NCI-H446 (cell line): Measurements from ENCODE around the gene MEF2D.

Source experiments
- DNase-seq, 2 experiments: peaks; one replicate each; lab custom pipeline; 2025; lab: John Stamatoyannopoulos, UW

MEF2D gene

DNA sequence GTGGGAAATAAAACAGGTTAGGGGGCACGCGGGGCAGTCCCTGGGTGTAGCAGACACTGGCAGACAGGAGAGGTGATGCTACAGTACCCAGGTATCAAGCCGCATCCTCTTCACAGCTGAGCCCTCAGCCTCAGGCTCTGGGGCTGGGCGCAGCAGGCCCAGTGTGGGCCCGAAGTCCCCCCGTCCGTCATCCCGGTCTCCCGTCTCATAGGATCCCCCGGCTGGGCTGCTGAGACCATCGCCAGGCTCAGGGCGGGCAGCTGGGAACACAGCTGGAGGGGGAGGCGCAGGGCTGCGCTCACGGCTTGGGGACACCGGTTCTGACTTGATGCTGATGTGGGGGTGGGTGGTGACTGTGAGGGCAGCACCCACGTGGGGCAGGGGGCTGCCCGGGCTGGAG, 32.7 kb downstream of the MEF2D start:
- no peak for DNase-seq

DNA sequence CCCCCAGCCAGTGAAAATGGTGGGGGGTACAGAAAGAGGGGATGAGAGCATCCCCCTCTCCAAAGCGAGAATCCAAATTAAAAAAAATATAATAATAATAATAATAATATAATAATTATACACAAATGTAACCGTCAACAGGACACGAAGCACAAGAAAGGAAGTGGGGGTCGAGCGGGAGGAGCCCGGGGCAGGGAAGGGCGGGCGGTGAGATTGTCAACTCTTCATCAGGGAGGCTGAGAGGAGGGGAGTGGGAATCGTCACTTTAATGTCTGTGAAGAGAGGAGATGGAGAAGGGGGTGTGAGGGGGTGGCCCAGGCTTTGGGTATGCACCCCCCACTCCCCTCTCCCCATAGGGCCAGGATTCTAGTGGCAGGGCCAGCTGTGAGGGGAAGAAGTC, 33.2 kb downstream of the MEF2D start:
- no peak for DNase-seq

DNA sequence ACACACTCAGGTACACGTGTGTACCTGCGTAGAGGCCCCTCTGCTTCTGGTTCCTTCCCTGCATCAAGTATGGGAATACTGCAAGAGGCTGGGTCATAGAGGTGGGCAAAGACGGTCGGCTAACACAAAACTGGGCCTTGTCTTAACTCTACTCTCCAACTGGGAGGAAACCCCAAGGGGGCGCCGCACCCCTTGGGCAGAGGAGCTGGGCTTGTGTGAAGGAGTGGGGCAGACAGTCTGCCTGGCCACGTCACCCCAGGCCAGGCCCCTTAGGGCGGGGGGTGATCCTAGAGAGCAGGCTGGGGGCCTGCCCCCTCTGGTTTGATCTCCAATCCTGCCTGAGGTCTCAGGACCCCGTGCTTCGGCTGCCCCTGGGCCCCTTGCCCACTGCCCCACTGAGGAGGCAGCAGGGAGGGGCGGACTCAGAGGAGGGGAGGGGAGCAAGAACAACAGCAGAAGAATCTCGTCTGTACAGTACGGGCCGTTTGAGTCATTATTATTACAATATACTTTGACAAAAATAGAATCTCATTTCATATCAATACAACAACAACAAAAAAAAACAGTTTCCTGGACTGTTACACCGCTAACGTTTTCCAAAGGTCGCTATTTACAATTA, 34.7 kb downstream of the MEF2D start:
- no peak for DNase-seq

DNA sequence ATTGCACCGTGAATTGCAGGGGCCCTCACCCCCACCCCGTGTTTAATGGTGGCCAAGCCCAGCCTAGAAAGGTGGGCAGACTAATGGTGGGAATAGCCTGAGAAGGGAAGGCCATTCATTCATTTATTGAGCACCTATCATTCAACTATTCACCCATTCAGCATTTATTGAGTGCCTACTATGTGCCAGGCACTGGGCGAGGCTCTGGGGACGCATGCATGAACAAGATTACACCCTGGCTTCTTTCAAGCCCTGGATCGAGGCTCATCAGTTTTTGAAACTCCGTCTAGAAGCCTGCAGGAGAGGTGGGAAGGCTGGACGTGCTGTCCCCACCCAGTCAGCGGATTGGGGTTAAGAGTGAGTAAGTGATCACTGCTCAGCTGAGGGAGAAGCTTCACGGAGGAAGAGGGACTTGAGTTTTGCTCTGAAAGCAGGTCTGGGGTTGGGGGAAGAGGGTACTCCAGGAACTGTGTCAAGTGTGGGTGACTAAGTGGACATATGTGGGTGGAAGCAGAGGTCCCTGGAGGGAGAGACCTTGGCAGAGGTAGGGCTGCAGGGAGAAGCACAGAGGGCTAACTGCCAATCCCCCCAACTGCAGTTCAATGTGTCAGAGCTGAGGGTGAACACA, 35.6 kb downstream of the MEF2D start:
- DNase-seq, result no peak

DNA sequence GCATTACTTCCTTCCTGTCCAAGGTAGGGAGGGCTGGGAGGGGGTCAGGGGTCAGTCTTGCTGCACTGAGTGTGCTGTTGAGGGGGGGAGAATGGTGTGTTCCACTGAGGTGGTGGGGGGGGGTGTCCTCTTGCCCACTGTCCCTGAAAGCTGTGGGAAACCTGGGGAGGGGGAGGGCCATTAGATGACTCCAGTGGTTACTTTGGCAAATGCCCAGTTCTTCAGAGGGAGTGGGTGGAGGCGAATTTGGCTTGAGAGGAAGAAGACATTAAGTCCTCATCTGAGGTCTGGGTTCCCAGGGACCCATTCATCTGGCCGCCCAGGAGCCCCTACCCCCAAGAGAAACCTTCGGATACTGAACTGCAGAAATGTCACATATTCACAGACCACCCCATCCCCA, 36.2 kb downstream of the MEF2D start:
- no peak for DNase-seq

DNA sequence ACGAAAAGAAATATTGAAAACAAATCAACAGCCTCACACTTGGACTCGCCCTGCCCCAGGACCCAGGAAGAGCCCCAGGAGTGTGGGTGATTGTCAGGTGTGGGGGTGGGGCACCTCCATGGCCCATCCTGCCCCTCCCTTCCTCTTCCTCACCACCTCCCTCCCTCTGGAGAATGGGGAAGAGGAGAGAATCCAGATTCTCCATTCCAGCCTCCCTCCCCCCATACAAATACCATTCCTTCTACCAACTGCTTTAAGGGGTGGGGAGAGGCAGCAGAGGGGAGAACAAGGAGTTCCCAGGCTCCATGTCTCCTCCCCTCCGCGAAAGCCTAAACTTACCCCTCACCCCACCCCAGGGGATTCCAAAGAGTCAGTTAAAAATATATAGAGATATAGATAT, 36.7 kb downstream of the MEF2D start:
- DNase-seq, result no peak

DNA sequence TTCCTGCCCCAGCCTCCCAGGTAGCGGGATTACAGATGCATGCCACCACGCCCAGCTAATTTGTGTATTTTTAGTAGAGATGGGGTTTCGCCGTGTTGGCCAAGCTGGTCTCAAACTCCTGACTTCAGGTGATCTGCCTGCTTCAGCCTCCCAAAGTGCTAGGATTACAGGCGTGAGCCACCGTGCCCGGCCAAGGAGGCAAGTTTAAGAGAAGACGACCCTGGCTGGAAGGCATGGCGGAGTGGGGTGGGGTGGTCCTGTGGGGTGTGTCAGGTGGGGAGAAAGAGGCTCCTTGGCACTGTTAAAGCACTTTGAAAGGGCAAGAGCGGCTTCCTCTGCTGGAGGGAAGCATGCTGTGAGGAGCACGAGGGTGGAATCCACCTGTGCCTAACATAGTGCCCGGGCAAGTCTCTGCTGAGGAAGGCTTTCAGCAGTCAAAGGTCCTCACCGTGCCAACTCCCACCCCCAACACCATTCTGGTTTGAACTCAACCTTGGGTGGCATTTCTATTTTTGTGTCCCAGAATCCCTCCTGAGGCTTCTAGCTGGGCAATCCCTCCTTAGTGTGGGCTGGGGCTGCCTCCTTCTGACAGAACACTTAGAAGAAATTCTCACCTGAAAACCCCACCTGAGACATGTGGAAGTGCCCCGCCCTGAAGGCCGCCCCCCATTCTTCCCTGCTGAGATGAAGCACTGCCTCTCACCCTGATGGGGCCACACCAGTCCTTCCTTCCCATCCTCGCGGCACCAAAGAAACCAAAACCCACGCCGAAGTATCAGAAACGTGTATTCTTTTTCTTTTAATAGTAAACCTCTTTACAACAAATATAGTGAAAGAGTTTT, 37.4 kb downstream of the MEF2D start:
- no peak for DNase-seq

DNA sequence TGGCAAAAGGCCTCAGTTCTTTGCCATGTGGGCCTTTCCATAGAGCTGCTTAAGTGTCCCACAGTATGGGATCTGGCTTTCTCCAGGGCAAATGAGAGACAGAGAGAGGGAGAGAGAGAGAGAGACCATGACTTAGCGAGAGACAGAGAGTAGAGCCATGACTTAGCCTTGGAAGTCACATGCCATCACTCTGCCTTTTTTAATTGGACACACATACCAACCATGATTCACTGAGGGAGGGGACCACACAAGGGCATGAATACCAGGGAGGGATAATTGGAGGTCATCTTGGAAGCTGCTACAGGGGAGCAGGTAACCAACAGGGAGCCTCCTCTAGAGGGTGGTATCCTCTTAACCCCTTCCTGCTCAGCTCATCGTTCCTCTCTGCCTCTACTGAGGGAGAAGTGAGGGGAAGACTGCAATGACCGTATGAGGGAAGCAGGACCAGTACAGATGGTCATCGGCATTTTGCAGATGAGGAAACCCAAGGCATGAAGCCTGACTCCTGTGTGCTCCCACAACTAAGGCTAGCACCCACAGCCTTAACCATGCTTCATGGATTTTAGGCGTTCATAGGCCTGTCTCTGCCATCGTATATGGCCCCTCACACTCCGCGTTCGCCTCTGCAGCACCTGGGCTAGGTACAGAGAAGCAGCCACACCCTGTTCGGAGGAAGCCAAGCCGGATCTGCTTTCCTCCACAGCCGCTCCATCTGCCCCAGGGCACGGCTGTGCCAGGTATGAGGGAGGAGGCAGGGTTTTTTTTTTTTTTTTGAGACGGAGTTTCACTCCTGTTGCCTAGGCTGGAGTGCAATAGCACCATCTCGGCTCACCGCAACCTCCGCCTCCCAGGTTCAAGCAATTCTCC, 38.6 kb downstream of the MEF2D start:
- DNase-seq, result no peak

DNA sequence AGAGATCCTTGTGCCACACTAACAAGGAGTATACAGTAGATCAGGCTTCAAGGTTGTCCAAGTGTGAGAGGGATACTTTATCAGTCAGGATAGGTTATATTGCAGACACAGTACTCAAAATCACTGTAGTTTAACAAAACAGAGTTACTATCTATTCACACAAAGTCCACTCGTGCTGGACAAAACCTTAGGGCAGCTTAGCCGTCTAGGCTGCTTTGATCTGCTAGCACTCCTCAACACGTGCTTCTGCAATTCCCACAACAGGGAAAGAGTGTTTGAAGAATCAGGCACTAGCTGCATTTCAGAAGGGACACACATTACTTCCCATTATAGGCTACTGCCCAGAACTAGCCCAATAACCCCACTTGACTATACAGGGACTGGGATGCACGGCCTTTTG, 39.5 kb downstream of the MEF2D start:
- no peak for DNase-seq

DNA sequence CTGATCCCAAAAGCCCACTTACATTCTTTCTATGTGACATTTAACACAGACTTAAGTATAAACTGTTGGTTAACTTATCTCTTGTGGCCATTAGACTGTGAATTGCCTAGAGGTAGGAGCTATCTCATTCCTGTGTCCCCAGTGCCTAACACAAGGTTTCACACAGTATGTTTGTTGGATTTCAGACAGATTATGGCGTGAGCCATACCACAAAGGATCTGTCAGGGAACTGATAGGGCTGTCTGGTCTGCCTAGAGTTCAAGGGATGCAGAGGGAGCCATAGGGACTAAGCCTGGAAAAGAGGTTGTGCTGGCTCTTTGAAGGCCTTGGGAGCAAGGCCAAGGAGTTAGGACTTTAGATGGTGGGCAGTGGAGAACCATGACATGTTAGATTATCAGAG, 40.0 kb downstream of the MEF2D start:
- DNase-seq, result no peak

DNA sequence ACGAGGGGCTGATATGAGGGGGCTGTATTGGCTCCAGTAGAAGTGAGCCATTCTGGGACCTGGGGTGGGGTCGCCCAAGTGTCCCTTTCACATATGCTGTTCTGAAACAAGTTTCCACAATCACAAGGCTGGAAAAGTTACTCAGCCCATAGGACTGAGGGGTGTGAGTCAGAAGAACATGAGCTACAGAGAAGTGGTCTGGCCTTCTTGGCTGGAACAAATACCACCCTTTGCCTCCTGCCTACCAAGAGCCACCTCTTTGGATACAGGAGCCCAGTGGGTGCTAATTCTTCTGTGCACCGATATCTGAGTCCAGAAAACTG, 42.4 kb downstream of the MEF2D start:
- no peak for DNase-seq

DNA sequence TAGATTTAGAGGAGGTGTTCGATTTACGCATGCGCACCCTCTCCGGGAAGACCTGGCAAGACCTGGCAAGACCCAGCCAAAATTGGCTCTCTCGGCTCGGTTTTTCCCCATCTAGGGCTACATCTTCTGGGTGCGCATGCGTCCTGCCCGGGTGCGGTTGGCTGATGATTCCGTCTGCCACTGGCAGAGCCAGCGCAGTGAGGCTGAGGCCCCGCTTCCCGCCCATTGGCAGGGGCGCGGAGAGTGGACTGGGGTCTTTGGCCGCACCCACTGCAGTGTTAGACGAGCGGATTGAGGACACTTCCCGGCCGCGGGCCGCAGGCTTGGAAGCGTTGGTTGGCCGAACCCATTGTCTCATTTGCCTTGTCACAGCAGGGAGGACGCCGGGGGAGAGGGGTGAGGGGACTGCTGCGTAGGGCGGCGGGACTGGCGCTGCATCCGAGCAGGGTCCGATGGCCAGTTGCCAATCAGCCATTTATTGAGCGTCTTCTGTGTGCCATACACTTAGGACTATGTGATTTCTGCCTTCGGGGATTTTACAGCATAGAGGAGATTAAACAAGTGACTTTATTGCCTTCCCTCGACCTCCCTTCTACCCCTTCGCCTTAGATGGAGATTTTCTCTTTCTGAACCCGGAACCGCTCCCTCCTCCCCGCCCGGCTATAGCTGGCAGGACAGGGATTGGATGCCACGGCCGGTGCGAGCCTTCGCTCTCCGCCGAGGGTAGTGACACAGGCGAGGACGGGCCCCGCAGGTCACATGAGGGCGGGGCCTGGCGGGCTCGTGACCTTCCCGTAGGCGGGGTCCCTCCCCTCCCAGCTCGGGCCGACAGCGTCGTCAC, 43.7 kb downstream of the MEF2D start:
- DNase-seq, result peak; percentile 99 to 100

DNA sequence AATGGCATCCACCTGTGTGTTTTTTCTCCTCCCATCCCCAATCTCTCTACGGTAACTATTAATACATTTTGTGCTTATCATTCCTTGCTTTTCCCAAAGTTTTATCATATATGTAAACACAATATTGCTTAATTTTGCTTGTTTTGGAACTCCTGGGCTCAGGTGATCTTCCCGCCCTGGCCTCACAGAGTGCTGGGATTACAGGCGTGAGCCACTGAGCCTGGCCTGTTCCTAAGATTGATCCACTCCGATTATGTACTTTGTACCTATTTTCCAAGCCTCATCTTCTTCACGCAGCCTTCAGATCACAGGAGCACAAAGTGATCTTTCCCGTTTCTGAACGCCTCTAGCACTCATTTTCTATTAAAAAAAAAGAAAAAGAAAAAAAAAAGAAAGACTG, 45.2 kb downstream of the MEF2D start:
- no peak for DNase-seq

DNA sequence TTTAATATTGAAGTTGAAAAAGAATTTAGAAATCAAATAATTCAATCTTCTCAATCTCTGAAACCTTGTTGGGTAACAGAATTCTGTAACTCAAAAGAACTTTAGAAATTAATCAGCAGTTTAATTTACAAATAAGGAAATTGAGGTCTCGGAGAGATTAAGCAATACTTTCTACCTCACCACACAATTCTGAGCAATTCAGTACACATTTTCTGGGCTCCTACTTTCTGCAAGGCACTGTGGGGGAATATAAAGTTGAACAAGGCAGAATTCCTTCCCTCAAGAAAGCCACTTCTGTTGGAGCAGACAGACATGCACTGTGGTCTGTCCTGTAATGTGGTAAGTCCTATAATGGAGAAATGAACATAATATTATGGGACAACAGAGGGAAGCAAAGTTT, 47.7 kb downstream of the MEF2D start:
- DNase-seq, result no peak

DNA sequence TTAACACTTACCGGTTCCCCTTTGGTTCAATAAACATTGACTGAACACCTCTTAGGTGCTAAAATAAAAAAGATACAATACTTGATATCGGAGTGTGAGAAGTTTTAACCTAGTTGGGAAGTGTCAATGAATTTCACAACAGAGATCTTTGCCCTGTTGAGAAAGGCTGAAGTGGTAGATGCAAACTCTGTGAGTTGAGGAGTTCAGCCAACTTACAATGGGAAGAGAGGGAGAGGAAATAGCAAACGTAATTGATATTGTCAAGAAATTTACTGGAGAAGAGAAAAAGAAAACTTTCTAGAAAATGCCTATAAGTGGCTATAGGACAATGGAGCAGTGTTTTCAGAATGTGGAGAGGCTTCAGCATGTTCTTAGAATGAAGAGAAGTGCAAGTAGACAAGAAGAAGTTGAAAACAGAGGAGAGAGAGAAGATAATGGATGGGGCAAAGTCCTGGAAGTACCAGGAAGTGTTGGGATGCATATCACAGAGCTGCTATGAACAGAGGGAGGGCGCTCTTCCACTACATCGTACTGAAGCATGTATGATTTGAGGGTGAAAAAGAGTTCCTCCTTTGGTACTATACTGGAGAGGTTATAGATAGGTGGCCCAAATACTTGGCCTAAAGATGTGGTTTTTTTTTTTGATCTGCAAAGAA, 48.9 kb downstream of the MEF2D start:
- no peak for DNase-seq

DNA sequence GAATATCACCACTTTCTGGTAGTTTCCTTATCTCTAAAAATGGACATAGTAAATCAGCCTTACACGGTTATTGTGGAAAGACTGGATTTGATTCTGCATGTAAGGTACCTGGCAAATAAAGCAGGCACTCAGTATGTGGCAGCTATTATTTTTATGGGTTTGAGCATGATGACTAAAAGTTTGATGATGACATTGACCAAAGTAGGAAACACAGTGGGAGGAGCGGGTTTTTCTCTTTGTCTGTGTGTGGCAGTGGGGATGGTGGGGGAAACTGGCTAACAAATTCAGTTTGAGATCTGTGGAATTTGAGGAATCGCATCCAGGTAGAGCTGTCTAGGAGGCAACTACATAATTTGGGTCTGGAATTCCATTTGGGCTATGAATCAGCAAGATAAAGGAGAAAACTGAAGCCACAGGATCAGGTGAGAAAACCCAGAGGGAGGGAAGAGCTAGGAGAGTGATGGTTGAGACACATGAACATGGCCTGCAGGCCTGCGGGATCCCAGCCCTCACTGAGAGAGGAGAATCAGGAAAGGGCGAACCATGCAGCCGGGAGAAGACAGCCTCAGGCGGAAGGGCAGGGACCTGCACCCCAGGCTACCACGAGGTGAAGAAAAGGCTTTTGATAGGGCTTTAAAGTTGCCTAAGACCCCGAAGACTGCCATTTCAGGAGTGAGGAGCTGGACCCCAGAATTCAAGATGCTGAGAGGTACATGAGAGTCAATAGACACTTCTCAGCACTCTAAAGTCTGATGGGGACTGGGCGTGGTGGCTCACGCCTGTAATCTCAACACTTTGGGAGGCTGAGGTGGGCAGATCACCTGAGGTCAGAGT, 52.2 kb downstream of the MEF2D start:
- DNase-seq, result no peak

DNA sequence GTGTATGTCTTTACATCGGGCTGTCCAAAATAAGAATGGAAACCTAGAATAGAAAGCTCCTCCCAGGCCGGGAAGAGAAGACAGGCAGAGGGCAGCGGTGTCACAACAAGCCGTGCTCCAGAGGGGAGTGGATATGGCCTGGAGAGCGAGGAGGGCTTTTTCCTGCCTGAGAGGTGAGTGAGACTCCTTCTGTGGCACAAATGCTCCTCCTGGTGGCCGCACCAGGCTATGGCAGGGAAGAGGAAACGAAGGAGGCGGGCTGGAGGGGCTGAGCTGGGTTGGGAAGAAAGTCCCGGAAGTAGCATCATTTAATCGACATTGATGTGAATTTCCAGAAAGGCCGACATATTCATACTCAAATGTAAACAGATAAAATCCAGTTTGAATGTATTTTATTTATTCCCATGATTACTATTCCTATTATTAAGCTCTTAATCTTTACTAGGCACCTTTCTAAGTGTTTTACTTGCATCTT, 54.7 kb downstream of the MEF2D start:
- peak; percentile 90 to 95 for DNase-seq

DNA sequence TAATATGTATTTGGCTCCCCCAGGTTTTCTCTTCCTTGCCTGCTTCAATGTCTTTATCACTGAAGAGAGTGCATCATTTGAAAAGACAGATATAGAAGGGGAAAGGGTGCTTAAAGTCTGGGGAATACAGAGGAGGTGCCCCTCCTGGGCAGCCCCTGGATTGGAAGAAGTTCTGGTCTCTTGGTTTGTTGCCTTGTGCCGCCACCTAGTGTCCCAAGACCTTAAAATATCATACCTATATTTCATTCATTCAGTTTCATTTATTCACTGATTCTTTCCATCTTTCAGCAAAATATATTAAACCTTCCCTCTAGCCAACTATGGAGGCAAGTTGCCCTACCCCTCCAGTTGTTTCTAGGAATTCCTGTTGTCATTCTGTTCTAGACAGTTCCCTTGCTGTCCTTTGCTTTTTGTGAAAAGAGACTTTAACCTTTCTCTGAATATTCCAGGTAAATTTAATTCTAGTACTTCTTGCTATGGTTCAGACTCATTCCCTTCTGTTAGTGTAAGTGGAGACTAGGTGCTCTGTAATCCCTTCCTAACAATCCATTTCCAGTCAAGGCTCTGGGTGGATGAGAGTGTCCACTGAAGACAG, 56.1 kb downstream of the MEF2D start:
- peak; percentile 11 to 59 for DNase-seq

DNA sequence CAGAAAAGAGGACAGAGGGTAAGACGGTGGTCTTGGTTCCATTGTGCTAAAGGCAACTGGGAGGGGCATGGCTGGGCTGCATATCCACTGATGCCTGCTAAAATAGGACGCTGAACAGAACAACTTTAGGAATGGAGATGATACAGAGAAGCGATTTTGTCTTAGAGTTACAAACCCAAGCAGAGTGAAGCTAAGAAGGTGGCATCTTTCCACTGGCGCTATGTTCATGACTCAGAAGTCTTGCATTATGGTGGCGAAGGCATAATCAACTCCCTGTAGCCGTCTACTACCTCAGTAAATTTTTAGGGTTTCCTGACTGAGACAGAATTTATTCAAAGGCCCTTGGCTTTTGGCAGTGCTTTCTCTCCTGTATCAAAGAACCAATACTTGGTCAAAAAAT, 57.3 kb downstream of the MEF2D start:
- no peak for DNase-seq
